Measurements from ENCODE around the gene ARID3A. TPM values are rescaled to one million over a fixed set of nuclear protein-coding genes. Genes with fewer than 3 reads are reported as not detected.
"Not testable (repeated sequence)": the region's sequence is repeated elsewhere in the genome, so short reads cannot be mapped to it uniquely, and the experiment has no call there.

ARID3A gene
- total RNA-seq, 1 experiment from 2014 or later = 12.0 TPM

- DNase-seq (ENCODE audit: low read depth) = no peak
These were observed 19.8 kb downstream of the ARID3A start for GRCh38 chr19:945401-946252.

GRCh38 chr19:947090-947706 is 21.4 kb downstream of the ARID3A start:
- no peak for DNase-seq (ENCODE audit: low read depth)

- no peak for DNase-seq (ENCODE audit: low read depth)
These were observed 22.1 kb downstream of the ARID3A start for GRCh38 chr19:947707-948539.

GRCh38 chr19:948842-949496 is 23.1 kb downstream of the ARID3A start:
- DNase-seq (ENCODE audit: low read depth) = no peak

- no peak for DNase-seq (ENCODE audit: low read depth)
These were observed 24.7 kb downstream of the ARID3A start for GRCh38 chr19:950352-951066.

GRCh38 chr19:952049-952679 is 26.3 kb downstream of the ARID3A start:
- DNase-seq (ENCODE audit: low read depth) = no peak

GRCh38 chr19:952680-953444 is 27.0 kb downstream of the ARID3A start:
- no peak for DNase-seq (ENCODE audit: low read depth)

- no peak for DNase-seq (ENCODE audit: low read depth)
These were observed 27.8 kb downstream of the ARID3A start for GRCh38 chr19:953445-954271.

GRCh38 chr19:954272-954671 is 28.4 kb downstream of the ARID3A start:
- no peak for DNase-seq (ENCODE audit: low read depth)

GRCh38 chr19:954672-955494 is 29.0 kb downstream of the ARID3A start:
- no peak for DNase-seq (ENCODE audit: low read depth)

GRCh38 chr19:955803-956765 is 30.2 kb downstream of the ARID3A start:
- DNase-seq (ENCODE audit: low read depth) = no peak

GRCh38 chr19:956766-957440 is 31.1 kb downstream of the ARID3A start:
- DNase-seq (ENCODE audit: low read depth) = peak; percentile 35

GRCh38 chr19:957578-957977 is 31.7 kb downstream of the ARID3A start:
- not testable (repeated sequence) for DNase-seq (ENCODE audit: low read depth)

- DNase-seq (ENCODE audit: low read depth) = peak; percentile 38
These were observed 33.4 kb downstream of the ARID3A start for GRCh38 chr19:958967-959855.

GRCh38 chr19:960020-960419 is 34.2 kb downstream of the ARID3A start:
- no peak for DNase-seq (ENCODE audit: low read depth)

All from Daoy (cell line).